CD4-positive, alpha-beta T cell treated with Interleukin-4 for 4 hours (primary cell): ENCODE results near the gene TMEM150A.
"Not testable (repeated sequence)": the region's sequence is repeated elsewhere in the genome, so short reads cannot be mapped to it uniquely, and the experiment has no call there.

Source experiments
- DNase-seq: peaks from one replicate; pipeline ENCODE4 v3.0.0-alpha.2; 2020

Gene TMEM150A

GRCh38 chr2:85561280-85562212, 41.0 kb downstream of the TMEM150A start, which contains the start of gene GGCX:
GGCX (minus strand) TSS chr2:85561493; CDS start chr2:85561428, 65 bp downstream.
- peak; percentile 95 for DNase-seq

- DNase-seq: no peak
Measured at GRCh38 chr2:85560812-85561279, 41.7 kb downstream of the TMEM150A start.

- DNase-seq: not testable (repeated sequence)
Measured at GRCh38 chr2:85560403-85560726, 42.1 kb downstream of the TMEM150A start.

GRCh38 chr2:85558160-85558559, 44.3 kb downstream of the TMEM150A start:
- no peak for DNase-seq

- DNase-seq: no peak
Measured at GRCh38 chr2:85557130-85557529, 45.4 kb downstream of the TMEM150A start.

GRCh38 chr2:85554980-85555612, 47.4 kb downstream of the TMEM150A start:
- no peak for DNase-seq

- no peak for DNase-seq
Measured at GRCh38 chr2:85553184-85553583, 49.3 kb downstream of the TMEM150A start.

- peak; percentile 90 for DNase-seq
Measured at GRCh38 chr2:85551698-85552678, 50.5 kb downstream of the TMEM150A start.

GRCh38 chr2:85550486-85550885, 52.0 kb downstream of the TMEM150A start:
- no peak for DNase-seq

GRCh38 chr2:85549826-85550225, 52.7 kb downstream of the TMEM150A start:
- DNase-seq: no peak

- DNase-seq: no peak
Measured at GRCh38 chr2:85549095-85549494, 53.4 kb downstream of the TMEM150A start.

- DNase-seq: no peak
Measured at GRCh38 chr2:85548608-85548900, 53.9 kb downstream of the TMEM150A start.
